ENCODE data around the gene ELF1. TPM values are rescaled to one million over a fixed set of nuclear protein-coding genes. Genes with fewer than 3 reads are reported as not detected.
"Not testable (repeated sequence)": the region's sequence is repeated elsewhere in the genome, so short reads cannot be mapped to it uniquely, and the experiment has no call there.

Gene ELF1
- total RNA-seq, 3 donors from 2014 or later (not counting 1 experiment from before 2014, with no cell fraction given), result 174 to 216 (median 193) TPM

- H3K36me3 Mint-ChIP-seq, result no peaks in the 10 kb centered on the region
- Histone ChIP-seq H3K27me3 (ENCODE audit: control insufficient read depth, insufficient read depth, low read length) (no peaks in the 10 kb centered on the region), H3K36me3 (ENCODE audit: control insufficient read depth, insufficient read depth, low read length) (no peaks in the 10 kb centered on the region), H3K4me1 (ENCODE audit: control insufficient read depth, insufficient read depth, low read length) (no peaks in the 10 kb centered on the region), H3K9me3 (ENCODE audit: control insufficient read depth, insufficient read depth, low read length) (no peaks in the 10 kb centered on the region), H3K27ac (ENCODE audit: low read length) (no peak overlapping the region), H3K4me3 (ENCODE audit: low read length) (no peak overlapping the region)
- DNase-seq, result no peak
- no peak overlapping the region for H3K27ac Mint-ChIP-seq
- ATAC-seq, result no peak
- H3K4me3 Mint-ChIP-seq, result no peak overlapping the region
- no peaks in the 10 kb centered on the region for H3K27me3 Mint-ChIP-seq (ENCODE audit: low read depth in 2 of 2)
- no peak for TF ChIP-seq CTCF (IDR thresholded peaks at IDR 0.05)
- H3K9me3 Mint-ChIP-seq, result no peaks in the 10 kb centered on the region
- intact Hi-C loops (cut with micrococcal nuclease), result no loop called here
- H3K4me1 Mint-ChIP-seq, result peaks cover 13 to 21% of the 10 kb centered on the region in 2 donors
Observed at GRCh38 chr13:41039746-41040145, 20.6 kb upstream of the ELF1 start.

- H3K4me3 ChIP-seq (ENCODE audit: low read length); ATAC-seq; H3K27ac ChIP-seq (ENCODE audit: low read length); H3K4me1 ChIP-seq (ENCODE audit: control insufficient read depth, insufficient read depth, low read length); H3K9me3 ChIP-seq (ENCODE audit: control insufficient read depth, insufficient read depth, low read length); H3K27me3 Mint-ChIP-seq (ENCODE audit: low read depth in 2 of 2); H3K36me3 ChIP-seq (ENCODE audit: control insufficient read depth, insufficient read depth, low read length); intact Hi-C loops (cut with micrococcal nuclease); H3K9me3 Mint-ChIP-seq; H3K27ac Mint-ChIP-seq; H3K36me3 Mint-ChIP-seq; DNase-seq; H3K27me3 ChIP-seq (ENCODE audit: control insufficient read depth, insufficient read depth, low read length); H3K4me3 Mint-ChIP-seq: not testable (repeated sequence)
- WGBS (ENCODE audit: insufficient coverage), result no CpG with 5 or more reads among the region's 5 CpGs
- peaks cover 11 to 19% of the 10 kb centered on the region in 2 donors for H3K4me1 Mint-ChIP-seq
Observed at GRCh38 chr13:41036557-41036956, 17.4 kb upstream of the ELF1 start.

- Mint-ChIP-seq H3K36me3 (no peaks in the 10 kb centered on the region), H3K4me3 (no peak overlapping the region), H3K27ac (no peak overlapping the region), H3K27me3 (ENCODE audit: low read depth in 2 of 2) (no peaks in the 10 kb centered on the region), H3K9me3 (no peaks in the 10 kb centered on the region), H3K4me1 (peaks cover 9 to 10% of the 10 kb centered on the region in 2 donors)
- TF ChIP-seq CTCF (IDR thresholded peaks at IDR 0.05), result no peak
- intact Hi-C loops (cut with micrococcal nuclease), result no loop called here
- no peak overlapping the region for H3K4me3 ChIP-seq (ENCODE audit: low read length)
- no peaks in the 10 kb centered on the region for H3K9me3 ChIP-seq (ENCODE audit: control insufficient read depth, insufficient read depth, low read length)
- no peak for DNase-seq
- H3K27me3 ChIP-seq (ENCODE audit: control insufficient read depth, insufficient read depth, low read length), result no peaks in the 10 kb centered on the region
- H3K36me3 ChIP-seq (ENCODE audit: control insufficient read depth, insufficient read depth, low read length), result no peaks in the 10 kb centered on the region
- no peak for ATAC-seq
- H3K27ac ChIP-seq (ENCODE audit: low read length), result no peak overlapping the region
- 93% methylated on average over 5 of the region's 5 CpGs for WGBS (ENCODE audit: insufficient coverage)
- H3K4me1 ChIP-seq (ENCODE audit: control insufficient read depth, insufficient read depth, low read length), result no peaks in the 10 kb centered on the region
Observed at GRCh38 chr13:41034881-41035280, 15.8 kb upstream of the ELF1 start.

- Mint-ChIP-seq H3K4me1 (peaks cover 9 to 12% of the 10 kb centered on the region in 2 donors), H3K9me3 (no peaks in the 10 kb centered on the region), H3K4me3 (no peak overlapping the region), H3K27me3 (ENCODE audit: low read depth in 2 of 2) (no peaks in the 10 kb centered on the region), H3K36me3 (no peaks in the 10 kb centered on the region), H3K27ac (no peak overlapping the region)
- no peak for DNase-seq
- no peaks in the 10 kb centered on the region for H3K4me1 ChIP-seq (ENCODE audit: control insufficient read depth, insufficient read depth, low read length)
- no peaks in the 10 kb centered on the region for H3K27me3 ChIP-seq (ENCODE audit: control insufficient read depth, insufficient read depth, low read length)
- H3K36me3 ChIP-seq (ENCODE audit: control insufficient read depth, insufficient read depth, low read length), result no peaks in the 10 kb centered on the region
- ATAC-seq, result no peak
- H3K27ac ChIP-seq (ENCODE audit: low read length), result no peak overlapping the region
- no CpG with 5 or more reads among the region's 4 CpGs for WGBS (ENCODE audit: insufficient coverage)
- no peak for TF ChIP-seq CTCF (IDR thresholded peaks at IDR 0.05)
- intact Hi-C loops (cut with micrococcal nuclease), result no loop called here
- no peak overlapping the region for H3K4me3 ChIP-seq (ENCODE audit: low read length)
- H3K9me3 ChIP-seq (ENCODE audit: control insufficient read depth, insufficient read depth, low read length), result no peaks in the 10 kb centered on the region
Observed at GRCh38 chr13:41034382-41034781, 15.3 kb upstream of the ELF1 start.

All from natural killer cell (primary cell).